Subcutaneous adipose tissue (tissue), 4 donors: Measurements from ENCODE around the gene CRIP2. TPM values are rescaled to one million over a fixed set of nuclear protein-coding genes. Genes with fewer than 3 reads are reported as not detected.

Experiments
- CTCF ChIP-seq: fragments of 450-650 bp; IDR thresholded peaks from one replicate; pipeline ENCODE4 v1.5.1; 2016; ENCODE audit warnings: low read depth, mild to moderate bottlenecking, control low read depth, antibody characterized with exemption, moderate library complexity
- total RNA-seq, 4 donors: library from RNA; depleted of rRNA; stranded (reverse); fragments of >200 nt; gene quantifications; one replicate each; pipeline ENCODE4 v1.1.0, GENCODE V29; 2016

Gene CRIP2
- total RNA-seq, 4 donors from 2014 or later, result 24.1 to 84.0 (median 44.6) TPM

DNA sequence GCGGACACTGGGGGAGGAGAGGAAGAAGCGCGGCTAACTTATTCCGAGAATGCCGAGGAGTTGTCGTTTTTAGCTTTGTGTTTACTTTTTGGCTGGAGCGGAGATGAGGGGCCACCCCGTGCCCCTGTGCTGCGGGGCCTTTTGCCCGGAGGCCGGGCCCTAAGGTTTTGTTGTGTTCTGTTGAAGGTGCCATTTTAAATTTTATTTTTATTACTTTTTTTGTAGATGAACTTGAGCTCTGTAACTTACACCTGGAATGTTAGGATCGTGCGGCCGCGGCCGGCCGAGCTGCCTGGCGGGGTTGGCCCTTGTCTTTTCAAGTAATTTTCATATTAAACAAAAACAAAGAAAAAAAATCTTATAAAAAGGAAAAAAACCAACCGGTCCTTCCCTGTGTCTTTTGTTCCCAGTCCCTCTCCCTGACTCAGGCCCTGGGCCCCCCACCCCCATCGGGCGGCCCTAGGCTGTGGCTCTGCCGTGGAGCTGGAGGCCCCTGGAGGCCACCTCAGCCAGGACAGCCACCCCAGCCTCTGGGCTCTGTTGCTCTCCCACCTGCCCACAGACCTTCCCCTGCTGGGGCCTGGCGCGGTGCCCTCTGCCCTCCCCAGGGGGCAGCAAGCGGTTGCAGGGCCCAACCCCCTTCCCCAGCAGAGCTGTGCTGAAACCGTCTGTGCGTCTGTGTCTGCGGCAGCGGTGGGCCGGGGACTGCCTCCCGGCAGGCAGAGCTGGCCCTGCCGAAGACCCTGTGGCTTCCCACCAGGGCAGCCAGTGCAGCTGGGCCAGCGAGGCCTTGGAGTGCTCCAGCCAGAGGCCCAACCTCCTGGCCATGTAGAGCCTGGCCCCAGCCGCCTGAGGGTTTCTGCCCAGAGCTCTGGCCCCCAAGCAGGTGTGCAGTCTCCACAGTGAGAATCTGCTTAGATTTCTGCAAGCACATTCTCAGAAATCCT, 4.0 kb upstream of the CRIP2 start:
- TF ChIP-seq CTCF, result no peak

DNA sequence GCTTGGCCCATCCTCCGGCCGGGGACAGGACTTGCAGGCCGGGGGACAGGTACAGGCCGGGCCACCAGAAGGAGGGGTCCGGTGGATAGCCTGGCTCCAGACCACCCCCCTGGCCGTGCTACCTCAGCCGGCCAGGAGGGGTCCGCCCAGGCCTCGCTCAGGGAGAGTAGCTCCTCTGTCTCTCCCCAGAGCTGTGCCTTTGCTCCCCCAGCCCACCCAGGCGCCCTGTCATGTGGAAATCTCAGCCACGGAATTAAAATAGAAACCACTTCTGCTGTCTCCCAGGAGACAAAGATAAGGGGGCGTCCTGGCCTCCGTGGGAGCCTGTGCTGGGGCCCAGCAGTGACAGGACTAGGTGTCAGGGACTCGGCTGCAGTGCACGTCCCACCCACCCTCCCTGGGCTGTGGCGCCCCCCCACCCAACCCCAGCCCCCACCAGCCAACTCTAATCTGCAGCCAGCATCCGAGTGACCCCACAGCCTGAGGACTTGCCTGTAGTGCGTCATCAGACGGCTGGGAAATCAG, 3.3 kb upstream of the CRIP2 start:
- TF ChIP-seq CTCF, result no peak

DNA sequence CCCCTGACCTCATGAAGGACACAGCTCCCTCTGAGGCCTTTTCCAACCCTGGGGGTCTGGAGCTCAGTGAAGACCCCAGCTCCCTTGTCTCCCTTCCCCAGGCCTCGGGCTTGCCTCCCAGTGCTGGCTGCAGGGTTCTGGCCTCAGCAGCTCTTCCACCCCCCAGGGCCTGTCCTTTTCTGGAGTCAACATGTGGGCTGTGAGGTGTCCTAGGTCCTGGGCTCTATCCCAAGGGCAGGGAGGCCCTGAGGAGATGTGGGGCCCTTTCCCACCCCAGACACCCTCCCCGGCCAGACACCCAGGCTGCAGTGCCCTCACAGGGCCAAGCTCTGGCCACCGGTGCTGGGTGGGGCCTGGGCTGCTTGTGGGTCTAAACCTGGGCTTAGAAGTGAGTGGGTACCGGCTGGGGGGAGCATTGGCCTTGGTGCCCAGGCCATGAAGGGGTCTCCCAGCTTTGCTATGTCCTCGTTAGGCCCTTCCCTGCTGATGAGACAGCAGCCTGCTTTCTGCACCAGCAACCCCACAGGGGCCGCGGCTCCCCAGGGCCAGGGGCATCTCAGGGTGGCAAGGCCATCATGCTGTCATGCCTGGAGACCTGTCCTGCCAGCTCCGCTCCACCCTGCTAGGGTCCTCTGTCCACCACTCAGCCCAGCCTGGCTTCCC, 2.7 kb upstream of the CRIP2 start:
- no peak for TF ChIP-seq CTCF

- no peak for TF ChIP-seq CTCF
Measured at GRCh38 chr14:105472486-105472991, 2.1 kb upstream of the CRIP2 start.

DNA sequence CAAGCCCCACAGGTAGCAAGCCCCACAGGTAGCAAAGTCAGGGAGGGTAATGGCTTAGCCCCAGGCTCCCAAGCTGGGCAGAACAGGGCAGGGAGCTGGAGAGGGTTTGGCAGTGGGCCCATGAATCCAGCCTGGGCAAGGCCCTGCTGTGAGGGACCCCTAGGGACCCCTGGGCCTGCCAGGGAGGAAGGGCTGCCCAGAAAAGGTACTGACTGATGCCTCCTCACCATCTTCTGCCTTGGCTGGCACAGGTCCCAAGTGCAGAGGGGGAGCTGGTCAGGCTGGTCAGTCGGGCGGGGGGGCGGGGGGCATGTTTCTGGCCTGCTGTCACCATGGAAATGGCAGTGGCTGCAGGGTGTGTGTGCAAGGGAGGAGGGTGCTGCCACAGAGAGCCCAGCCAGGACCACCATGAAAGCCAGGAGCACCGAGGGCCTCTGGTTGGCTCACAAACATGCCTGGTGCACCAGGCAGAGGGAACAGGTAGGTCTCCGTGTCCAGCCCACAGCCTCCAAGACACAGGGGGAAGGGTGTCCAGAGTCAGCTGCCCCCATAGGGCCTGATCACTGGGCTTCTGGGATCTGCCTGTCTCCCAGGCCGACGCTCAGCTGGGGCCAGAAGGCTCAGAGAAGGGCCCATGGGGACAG, 1.5 kb upstream of the CRIP2 start:
- no peak for TF ChIP-seq CTCF

- no peak for TF ChIP-seq CTCF
Measured at GRCh38 chr14:105473677-105474482, 741 bp upstream of the CRIP2 start.
